HG03064 (cell line): ENCODE results near the gene CEMP1.
"Not testable (repeated sequence)": the region's sequence is repeated elsewhere in the genome, so short reads cannot be mapped to it uniquely, and the experiment has no call there.

Source experiments
- ATAC-seq: cut with Tn5 transposase; IDR thresholded peaks from one replicate; pipeline ENCODE4 v1.9.1; 2021; ENCODE audit warnings: low read depth; ENCODE audit not compliant: unreplicated experiment

Gene CEMP1

GRCh38 chr16:2537451-2538379 lies 6.5 kb upstream of the CEMP1 start, which contains the start of gene PDPK1:
Gene PDPK1 (plus strand): TSS chr16:2538021. CDS start chr16:2538113, 92 bp downstream.
- peak; percentile 64 for ATAC-seq

DNA sequence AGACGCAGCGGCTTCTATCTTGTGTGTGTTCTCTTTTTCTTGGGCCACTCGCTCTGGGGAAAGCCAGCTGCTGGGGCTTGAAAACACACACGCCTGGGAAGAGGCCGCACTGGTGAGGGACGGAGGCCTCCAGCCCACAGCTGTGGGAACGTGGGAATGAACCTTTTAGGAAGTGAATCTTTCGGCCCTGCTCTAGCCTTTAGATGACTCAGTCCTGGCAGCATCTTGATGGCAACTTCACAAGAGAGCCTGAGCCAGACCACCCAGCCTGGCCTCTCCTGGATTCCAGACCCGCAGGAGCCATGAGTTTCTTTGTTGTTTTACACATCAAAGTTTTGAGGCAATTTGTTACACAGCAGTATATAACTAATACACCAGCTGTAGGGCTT lies 4.4 kb upstream of the CEMP1 start:
- no peak for ATAC-seq

DNA sequence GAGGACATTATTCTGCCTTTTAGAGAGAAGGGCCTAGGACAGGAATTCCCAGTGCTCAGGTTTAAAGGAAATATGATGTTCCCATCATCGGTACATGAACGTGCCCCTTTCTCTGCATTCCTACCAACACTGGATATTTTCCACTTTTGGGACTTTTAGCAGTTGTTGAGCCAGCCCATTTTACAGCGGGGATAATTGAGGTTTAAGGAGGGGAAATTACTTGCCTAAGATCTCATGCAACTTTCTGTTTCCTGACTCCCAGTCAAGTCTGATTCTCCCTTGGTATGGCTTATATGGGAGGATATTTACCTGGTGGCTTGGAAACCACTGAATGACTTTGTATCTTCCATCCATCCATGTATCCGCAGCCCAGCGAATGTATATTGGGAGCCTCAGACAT lies 3.1 kb upstream of the CEMP1 start:
- not testable (repeated sequence) for ATAC-seq

GRCh38 chr16:2533912-2534311 lies 2.7 kb upstream of the CEMP1 start:
- ATAC-seq: no peak

DNA sequence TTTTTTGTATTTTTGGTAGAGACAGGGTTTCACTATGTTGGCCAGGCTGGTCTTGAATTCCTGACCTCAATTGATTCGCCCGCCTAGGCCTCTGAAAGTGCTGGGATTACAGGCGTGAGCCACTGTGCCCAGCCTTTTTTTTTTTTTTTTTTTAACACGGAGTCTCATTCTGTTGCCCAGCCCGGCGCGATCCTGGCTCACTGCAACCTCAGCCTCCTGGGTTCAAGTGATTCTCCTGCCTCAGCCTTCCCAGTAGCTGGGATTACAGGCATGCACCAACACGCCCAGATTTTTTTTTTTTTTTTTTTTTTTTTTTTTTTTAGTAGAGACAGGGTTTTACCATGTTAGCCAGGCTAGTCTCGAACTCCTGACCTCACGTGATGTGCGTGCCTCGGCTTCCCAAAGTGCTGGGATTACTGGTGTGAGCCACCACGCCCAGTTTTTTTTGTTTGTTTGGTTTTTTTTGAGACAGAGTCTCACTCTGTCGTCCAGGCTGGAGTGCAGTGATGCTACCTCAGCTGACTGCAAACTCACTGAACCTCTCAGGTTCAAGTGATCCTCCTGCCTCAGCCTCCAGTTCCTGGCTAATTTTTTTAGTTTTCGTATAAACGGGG lies 2.0 kb upstream of the CEMP1 start:
- ATAC-seq: not testable (repeated sequence)

DNA sequence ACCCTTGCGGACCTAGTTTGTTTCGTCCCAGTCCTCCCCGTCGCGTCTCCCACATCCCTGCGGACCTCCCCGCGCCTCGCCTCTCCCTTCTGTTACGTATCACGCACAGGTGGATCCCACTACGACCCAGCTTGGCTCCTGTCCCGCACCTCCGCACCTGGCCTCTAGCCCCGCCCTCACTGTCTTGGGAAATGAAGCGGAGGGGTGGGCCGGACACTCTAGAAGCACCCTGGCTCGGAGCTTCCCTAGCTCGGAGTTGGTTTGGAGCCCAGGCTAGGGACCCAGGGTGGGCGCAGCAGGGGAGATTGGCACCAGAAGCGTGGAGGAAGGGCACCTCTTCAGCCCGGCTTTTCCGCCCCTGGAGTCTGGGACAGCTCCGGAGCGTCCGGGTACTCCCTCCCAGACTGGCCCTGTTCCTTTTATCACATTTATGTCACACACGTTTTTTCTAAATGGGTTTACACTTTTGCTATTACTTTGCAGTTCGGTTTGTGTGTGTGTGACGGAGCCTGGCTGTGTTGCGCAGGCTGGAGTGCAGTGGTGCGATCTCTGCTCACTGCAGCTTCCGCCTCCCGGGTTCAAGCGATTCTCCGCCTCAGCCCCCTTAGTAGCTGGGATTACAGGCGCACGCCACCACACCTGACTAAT lies 1.4 kb upstream of the CEMP1 start:
- no peak for ATAC-seq

DNA sequence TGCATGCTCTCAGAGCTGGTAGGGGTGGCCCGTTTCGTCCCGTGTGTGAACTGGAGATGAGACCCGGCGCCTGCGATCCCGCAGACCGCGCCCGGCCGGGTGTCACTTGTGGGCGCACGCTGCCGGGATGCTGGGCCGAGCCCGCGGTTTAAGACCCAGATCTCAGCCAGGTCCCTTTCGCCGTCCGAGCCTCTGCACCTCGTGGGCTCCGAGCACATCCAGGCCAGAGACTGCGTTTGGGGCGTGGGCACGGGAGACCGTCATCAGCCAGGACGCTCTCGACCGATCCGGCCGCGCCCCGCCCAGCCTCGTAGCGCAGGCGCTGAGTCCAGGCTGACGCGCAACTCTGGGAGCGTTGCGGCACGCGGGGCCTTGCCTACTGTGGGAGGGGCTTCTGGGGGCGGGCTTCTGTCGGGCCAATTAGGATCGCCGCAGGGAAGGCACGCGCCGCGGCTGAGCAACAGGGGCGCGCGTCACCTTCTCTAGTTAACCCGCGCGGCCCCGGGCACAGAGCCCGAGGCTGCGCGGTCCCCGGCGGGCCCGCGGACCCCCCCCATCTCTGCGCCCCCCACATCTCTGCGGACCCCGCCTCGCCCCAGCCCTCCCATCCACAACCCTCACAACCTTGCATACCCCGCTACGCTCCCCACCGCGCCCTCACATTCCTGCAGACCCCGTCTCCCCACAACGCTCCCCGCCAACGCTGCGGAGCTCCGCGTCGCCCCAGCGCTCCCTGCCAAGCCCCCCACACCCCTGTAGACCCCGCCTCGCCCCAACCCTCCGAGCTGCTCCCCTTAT lies 687 bp upstream of the CEMP1 start:
- ATAC-seq: peak; percentile 55

DNA sequence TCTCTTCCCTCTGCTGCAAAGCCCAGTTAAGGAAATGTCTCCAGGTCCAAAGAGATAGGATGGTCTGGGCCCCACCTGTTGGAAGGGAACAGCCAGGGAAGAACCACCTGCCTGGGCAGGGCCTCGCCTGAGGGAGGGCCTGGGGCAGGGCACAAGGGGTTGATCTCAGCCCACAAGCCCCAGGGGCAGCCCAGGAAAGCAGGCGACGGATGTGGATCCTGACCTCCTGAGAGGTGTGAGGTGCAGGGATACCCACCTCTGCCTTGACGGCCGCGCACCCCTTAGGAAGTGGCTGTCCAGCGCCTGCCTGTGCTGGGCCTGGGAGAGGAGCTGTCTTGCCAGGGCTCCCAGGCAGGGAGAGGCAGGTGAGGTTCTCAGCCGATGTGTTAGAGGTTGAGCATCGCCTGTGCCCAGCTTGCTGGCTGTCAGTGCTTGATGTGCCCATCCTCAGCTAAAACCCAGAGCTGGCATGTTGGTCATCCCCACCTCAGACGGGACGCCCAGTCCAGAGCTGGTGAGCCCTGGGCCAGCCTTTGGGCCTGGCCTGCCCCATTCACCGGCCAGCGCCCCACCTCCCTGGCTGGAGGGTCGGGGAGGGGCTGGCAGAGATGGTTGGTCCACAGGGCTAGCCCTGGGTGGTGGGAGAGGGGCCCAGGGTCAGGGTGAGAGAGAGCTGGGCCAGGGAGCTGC lies 434 bp downstream of the CEMP1 start:
- no peak for ATAC-seq

DNA sequence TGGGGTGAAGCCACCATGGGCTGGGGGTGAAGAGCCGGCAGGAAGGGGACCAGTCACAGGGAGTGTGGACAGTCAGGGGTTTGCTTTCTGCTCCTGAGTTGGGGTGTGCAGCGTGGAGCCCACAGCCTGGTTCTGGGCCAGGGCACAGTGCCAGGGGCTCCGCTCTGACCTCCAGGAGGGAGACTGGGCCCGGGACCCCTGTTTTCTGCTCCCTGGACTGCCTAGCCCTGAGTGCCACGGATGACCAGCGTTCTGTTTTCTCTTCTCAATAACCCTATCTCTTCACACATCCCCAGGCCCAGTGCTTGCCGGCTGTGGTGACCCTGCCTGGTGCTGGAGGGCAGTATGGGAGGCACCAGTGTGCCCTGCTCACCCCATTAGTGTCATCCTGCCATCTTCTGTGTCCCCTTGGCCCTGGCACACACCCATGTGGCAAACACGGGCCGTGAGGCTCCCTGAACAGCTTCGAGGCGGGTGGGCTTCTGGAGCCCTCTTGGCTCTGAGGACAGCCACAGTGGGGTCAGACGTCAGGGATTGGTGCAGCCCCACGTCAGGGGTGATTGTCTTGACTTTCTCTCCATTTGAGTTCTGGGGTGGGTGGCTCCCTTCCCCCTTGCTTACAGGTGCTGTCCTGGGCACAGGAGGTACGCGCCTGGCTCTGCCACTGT lies 1.1 kb downstream of the CEMP1 start:
- ATAC-seq: no peak

GRCh38 chr16:2529061-2529931 lies 1.9 kb downstream of the CEMP1 start:
- no peak for ATAC-seq

DNA sequence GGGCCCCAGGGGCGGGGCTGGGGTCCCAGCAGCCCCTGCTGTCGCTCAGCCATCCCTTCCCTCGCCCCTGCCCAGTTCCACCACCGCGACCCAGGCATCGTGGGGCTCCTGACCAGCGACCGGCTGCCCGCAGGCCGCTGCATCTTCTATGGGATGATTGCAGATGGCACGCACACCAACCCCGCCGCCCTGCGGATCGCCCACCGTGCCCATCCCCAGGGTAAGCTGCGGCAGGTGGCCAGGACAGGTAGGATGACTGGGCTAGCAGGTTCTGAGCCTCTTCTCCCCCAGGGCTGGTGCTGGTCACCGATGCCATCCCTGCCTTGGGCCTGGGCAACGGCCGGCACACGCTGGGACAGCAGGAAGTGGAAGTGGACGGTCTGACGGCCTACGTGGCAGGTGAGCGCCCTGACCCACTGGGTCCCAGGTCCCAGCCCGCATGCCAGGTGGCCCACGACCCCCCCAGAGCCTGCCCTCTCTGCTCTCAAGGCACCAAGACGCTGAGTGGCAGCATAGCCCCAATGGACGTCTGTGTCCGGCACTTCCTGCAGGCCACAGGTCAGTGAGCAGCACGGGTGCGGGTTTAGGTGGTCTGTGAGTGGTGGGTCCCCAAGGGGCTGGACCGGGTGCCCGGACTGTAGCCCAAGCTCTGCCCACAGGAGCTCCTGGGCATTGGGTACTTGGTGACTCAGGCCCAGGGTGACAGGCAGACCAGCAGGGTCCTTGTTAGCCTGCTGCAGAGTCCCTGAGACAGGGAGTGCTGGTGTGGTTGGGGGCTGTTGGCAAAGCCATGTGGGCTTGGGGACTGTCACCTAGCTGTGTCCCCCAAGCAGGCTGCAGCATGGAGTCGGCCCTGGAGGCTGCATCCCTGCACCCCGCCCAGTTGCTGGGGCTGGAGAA lies 2.8 kb downstream of the CEMP1 start:
- ATAC-seq: no peak

- no peak for ATAC-seq
Observed at GRCh38 chr16:2527784-2528100, 3.5 kb downstream of the CEMP1 start.

GRCh38 chr16:2527071-2527783 lies 4.0 kb downstream of the CEMP1 start:
- no peak for ATAC-seq

GRCh38 chr16:2526135-2526534 lies 5.1 kb downstream of the CEMP1 start:
- ATAC-seq: no peak

- ATAC-seq: no peak
Observed at GRCh38 chr16:2524339-2524938, 6.8 kb downstream of the CEMP1 start.

DNA sequence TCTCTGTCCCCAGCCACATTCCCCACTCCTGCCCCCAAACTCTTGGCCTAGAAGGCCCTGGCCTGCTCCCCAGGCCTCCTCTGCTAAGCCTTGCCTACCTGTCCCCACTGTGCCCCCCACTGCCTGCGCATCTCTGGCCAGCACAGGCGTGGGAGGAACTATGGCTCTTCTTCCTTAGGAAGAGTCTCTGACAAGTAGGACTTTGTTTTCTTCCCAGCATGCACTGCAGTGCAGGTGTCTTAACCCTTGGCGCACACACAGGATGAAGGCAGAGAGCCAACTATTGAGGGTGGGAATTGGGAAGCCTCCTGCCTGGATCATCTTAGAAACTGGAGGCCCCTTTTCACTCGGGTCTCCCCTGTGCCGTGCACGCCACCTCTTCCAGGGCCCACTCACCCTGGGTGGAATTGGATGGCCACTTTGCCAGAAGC lies 7.4 kb downstream of the CEMP1 start:
- ATAC-seq: no peak
